ENCODE results near the gene NPIPB4. TPM values are rescaled to one million over a fixed set of nuclear protein-coding genes. Genes with fewer than 3 reads are reported as not detected.

The NPIPB4 gene
- total RNA-seq (ENCODE audit: low replicate concordance), result 14.8 and 20.8 TPM in 2 replicates

GRCh38 chr16:21857656-21858055 lies at the start of gene NPIPB4:
TSS of gene NPIPB4 (minus strand) at chr16:21857756. CDS start at chr16:21857378, 378 bp downstream.

Other genes starting within 250 kb of the NPIPB4 start
- not detected in 2 replicates for gene IGSF6, start 205.1 kb downstream of the NPIPB4 start, total RNA-seq (ENCODE audit: low replicate concordance)
- not detected in 2 replicates for gene OTOA, start 193.8 kb downstream of the NPIPB4 start, total RNA-seq (ENCODE audit: low replicate concordance)
- gene UQCRC2, start 95.6 kb upstream of the NPIPB4 start, total RNA-seq (ENCODE audit: low replicate concordance), result 203 and 210 TPM in 2 replicates
- not detected in 2 replicates for gene PDZD9, start 143.4 kb upstream of the NPIPB4 start, total RNA-seq (ENCODE audit: low replicate concordance)
- 7.5 and 8.0 TPM in 2 replicates for gene MOSMO, start 150.4 kb upstream of the NPIPB4 start, total RNA-seq (ENCODE audit: low replicate concordance)
- not detected in 2 replicates for gene VWA3A, start 234.8 kb upstream of the NPIPB4 start, total RNA-seq (ENCODE audit: low replicate concordance)

All from smooth muscle cell of the coronary artery (primary cell).